Measurements from ENCODE around the gene VIPR1.

VIPR1 gene, protein sequence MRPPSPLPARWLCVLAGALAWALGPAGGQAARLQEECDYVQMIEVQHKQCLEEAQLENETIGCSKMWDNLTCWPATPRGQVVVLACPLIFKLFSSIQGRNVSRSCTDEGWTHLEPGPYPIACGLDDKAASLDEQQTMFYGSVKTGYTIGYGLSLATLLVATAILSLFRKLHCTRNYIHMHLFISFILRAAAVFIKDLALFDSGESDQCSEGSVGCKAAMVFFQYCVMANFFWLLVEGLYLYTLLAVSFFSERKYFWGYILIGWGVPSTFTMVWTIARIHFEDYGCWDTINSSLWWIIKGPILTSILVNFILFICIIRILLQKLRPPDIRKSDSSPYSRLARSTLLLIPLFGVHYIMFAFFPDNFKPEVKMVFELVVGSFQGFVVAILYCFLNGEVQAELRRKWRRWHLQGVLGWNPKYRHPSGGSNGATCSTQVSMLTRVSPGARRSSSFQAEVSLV

DNA sequence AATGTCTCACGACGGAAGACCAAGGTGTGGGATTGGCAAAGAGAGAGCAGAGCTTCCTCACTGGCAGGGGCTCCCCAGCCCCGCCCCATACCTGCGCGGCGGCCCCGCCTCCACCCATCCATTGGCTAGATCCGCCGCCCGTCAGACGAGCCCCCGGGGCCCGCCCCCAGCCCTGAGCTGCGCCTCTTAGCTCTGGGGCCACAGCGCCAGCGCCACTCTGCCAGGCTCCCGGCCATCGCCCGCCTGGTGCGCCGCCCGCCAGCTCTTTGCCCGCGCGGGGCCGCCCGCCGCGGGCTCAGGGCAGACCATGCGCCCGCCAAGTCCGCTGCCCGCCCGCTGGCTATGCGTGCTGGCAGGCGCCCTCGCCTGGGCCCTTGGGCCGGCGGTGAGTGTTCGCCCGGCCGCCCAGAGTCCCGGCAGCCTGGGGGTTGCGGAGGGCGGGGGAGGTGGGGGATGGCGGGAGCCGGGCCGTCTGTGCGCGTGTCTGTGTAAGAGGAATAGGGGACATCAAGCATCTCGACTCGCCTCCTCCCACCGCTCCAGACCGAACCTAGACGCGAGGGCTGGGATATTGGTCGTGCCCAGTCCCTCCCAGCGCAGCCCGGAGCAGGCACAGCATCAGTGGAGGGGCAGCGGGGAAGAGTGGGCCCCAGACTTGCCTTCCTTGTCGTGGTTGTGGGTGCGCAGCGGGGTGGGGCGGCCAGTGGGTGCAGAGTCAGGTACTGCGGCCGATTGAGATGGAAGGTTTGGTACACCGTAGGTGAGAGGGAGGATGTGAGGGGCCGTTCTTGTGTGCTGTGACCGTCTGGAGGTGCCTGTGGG is at the start of gene VIPR1:
Gene VIPR1 (plus strand): TSS at position 215 of the 822 bp plus-strand sequence. CDS start 93 bp downstream, at position 308.
- no peaks in the 10 kb centered on the region for H3K36me3 Mint-ChIP-seq (ENCODE audit: low read depth)
- peaks cover 31% of the 10 kb centered on the region for H3K27me3 Mint-ChIP-seq
- H3K27ac Mint-ChIP-seq = peak within 1 kb of the TSS; percentile 40
- H3K9me3 Mint-ChIP-seq = no peaks in the 10 kb centered on the region
- H3K4me3 Mint-ChIP-seq = peak within 1 kb of the TSS; percentile 91
- peaks cover 39% of the 10 kb centered on the region for H3K4me1 Mint-ChIP-seq (ENCODE audit: low read depth)

DNA sequence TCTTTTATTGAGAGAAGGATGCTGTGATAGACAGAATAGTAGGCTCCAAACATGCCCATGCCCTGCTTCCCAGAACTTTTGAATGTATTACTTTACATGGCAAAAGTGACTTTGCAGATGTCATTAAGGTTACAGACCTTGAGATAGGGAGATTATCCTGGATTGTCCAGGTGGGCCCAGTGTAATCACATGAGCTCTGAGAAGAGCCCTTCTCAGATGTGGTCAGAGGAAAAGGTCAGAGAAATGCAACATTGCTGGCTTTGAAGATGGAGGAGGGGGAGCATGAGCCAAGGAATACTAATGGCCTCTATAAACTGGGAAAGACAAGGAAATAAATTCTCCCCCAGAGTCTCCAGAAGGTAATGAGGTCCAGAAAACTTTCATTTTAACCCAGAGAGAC is 46.2 kb upstream of the VIPR1 start:
- peaks cover 10% of the 10 kb centered on the region for H3K27me3 Mint-ChIP-seq
- H3K4me1 Mint-ChIP-seq (ENCODE audit: low read depth) = no peaks in the 10 kb centered on the region
- no peak overlapping the region for H3K4me3 Mint-ChIP-seq
- no peaks in the 10 kb centered on the region for H3K36me3 Mint-ChIP-seq (ENCODE audit: low read depth)
- no peaks in the 10 kb centered on the region for H3K9me3 Mint-ChIP-seq
- no peak overlapping the region for H3K27ac Mint-ChIP-seq

DNA sequence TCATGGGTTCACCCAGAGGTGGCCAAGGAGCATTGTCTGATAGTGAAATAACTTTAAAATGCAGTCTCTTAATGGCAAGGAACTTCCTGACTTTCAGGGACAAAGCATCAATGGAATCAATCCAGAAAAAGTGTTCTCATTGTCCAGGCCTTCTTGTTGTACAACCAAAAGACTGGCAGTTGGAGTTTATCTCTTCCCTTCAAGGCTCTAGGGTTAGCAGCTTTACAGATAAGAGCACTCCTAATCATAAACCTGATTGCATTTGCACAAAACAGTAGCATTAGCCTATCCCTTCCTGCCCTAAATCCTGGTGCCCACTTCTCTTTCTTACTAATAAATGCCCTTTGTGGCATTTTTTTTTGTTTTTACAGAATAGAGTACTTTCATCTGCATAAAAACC is 43.3 kb upstream of the VIPR1 start:
- H3K4me3 Mint-ChIP-seq = no peak overlapping the region
- no peaks in the 10 kb centered on the region for H3K4me1 Mint-ChIP-seq (ENCODE audit: low read depth)
- H3K27ac Mint-ChIP-seq = no peak overlapping the region
- no peaks in the 10 kb centered on the region for H3K9me3 Mint-ChIP-seq
- H3K27me3 Mint-ChIP-seq = peaks cover 10% of the 10 kb centered on the region
- no peaks in the 10 kb centered on the region for H3K36me3 Mint-ChIP-seq (ENCODE audit: low read depth)

DNA sequence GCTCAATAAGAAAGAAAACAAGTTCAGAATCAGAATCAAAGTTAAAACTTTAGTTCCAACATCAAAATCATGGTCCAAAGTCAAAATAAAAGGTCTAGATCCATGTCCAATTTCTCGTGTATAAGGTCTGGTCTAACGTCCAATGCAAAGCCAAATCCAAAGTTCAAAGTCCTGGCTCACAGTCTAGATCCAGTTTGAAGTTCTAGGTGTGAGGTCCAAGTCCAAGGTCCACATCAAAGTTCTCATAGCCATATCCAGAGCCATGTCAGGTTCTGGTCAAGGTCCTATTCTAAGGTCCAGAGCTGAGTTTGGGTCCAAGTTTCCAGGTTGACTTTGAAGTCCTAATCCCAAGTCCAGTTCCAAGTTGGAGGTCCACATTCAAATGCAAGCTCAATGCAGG is 40.7 kb upstream of the VIPR1 start:
- H3K36me3 Mint-ChIP-seq (ENCODE audit: low read depth) = no peaks in the 10 kb centered on the region
- peaks cover 2% of the 10 kb centered on the region for H3K27me3 Mint-ChIP-seq
- no peak overlapping the region for H3K27ac Mint-ChIP-seq
- H3K4me3 Mint-ChIP-seq = no peak overlapping the region
- H3K9me3 Mint-ChIP-seq = peaks cover 3% of the 10 kb centered on the region
- H3K4me1 Mint-ChIP-seq (ENCODE audit: low read depth) = no peaks in the 10 kb centered on the region

DNA sequence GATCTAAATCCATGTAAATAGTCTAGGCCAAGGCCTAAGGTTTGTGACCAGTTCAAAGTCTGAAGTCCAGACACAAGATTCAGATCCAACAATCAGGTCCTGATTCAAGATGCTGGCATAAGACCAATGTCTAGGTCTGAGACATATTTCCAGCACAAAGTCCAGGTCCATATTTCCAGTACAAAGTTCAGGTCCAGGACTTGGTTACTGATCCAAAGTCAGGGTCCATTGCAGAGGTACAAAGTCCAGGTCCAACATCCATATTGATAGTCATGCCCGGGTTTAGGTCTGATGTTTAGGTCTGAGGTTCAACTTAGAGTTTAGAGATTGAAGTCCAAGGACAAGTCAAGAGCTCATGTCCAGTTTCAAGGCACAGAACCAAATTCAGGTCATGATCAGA is 39.4 kb upstream of the VIPR1 start:
- Mint-ChIP-seq H3K4me3 (no peak overlapping the region), H3K27ac (no peak overlapping the region), H3K4me1 (ENCODE audit: low read depth) (no peaks in the 10 kb centered on the region), H3K36me3 (ENCODE audit: low read depth) (no peaks in the 10 kb centered on the region), H3K9me3 (peaks cover 3% of the 10 kb centered on the region), H3K27me3 (no peaks in the 10 kb centered on the region)

DNA sequence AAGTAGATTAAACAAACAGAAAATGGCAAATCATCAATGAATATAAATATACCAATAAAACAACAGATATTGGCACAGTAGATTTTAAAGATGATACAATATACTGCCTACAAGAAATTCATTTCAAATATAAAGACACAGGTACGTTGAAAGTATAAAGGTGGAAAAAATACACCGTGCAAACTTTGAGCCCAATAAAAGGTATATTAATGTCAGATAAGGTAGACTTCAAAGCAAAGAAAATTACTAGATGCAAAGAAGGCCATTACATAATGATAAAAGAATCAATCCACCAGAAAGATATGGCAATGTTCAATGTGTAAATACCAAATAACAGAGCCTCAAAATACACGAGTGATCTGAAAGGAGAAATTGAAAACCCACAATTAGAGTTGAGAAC is 34.3 kb upstream of the VIPR1 start:
- H3K27me3 Mint-ChIP-seq = peaks cover 3% of the 10 kb centered on the region
- H3K36me3 Mint-ChIP-seq (ENCODE audit: low read depth) = no peaks in the 10 kb centered on the region
- H3K9me3 Mint-ChIP-seq = peaks cover 3% of the 10 kb centered on the region
- H3K27ac Mint-ChIP-seq = no peak overlapping the region
- no peak overlapping the region for H3K4me3 Mint-ChIP-seq
- no peaks in the 10 kb centered on the region for H3K4me1 Mint-ChIP-seq (ENCODE audit: low read depth)

DNA sequence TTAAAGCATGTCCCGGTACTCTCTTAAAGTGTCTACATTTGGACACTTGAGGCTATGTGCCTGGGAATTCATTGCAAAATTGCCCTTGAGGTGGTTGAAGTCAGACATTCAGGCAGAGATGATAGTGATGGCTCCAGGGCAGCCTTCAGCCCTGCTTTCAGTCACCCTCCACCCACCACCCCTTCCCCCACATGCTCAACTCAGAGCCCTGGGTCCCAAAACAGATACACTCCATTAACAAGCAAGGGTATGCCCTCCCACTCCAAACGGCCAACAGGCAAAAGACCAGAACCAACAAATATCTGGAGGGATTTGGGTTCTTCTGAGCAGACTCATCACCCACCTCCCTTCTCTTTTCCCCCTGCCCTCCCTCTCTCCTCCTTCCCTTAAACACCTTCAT is 29.9 kb upstream of the VIPR1 start:
- Mint-ChIP-seq H3K4me3 (no peak overlapping the region), H3K9me3 (no peaks in the 10 kb centered on the region), H3K36me3 (ENCODE audit: low read depth) (no peaks in the 10 kb centered on the region), H3K27ac (no peak overlapping the region), H3K4me1 (ENCODE audit: low read depth) (no peaks in the 10 kb centered on the region), H3K27me3 (peaks cover 7% of the 10 kb centered on the region)

DNA sequence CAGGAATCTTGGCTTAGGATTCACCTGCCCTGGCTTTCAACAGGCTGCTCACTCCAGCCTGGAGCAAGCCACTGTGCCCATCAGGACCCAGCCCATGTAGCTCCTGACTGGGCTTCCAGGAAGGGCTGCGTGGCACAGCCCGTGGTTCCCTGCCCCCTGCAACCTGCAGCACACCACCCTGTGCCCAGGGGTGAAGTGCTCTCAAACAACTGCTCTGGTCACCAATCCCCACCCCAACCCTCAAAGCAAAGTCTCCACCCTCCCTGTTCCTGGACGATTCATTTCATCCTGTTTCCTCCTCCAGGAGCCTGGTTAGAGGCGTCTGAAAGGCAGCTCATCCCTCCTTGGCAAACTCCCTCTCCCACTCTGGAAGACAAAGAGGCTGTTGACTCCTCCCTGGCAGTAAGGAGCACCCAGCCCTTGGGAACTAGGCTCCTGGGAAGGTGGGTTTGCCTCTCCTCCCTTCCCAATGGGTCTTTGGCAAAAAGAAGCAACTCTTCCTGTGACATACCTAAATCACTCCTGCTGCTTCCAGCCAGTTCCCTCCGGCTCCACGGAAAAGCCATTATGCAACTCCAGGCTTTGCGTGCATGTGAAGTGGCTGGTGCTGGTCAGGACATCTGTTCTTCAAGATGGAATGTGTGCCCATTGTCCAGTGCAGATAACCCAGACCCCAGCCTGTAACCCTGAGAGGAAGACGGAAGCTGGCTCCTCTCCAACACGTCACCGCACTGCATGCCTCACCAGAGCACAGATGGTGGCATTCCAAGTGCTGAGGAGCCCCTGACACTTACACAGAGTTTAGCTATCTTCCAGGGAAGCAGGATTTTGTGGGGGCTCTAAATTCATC is 29.1 kb upstream of the VIPR1 start:
- H3K27me3 Mint-ChIP-seq = peaks cover 7% of the 10 kb centered on the region
- H3K4me3 Mint-ChIP-seq = no peak overlapping the region
- no peaks in the 10 kb centered on the region for H3K36me3 Mint-ChIP-seq (ENCODE audit: low read depth)
- H3K27ac Mint-ChIP-seq = no peak overlapping the region
- H3K4me1 Mint-ChIP-seq (ENCODE audit: low read depth) = no peaks in the 10 kb centered on the region
- H3K9me3 Mint-ChIP-seq = no peaks in the 10 kb centered on the region

DNA sequence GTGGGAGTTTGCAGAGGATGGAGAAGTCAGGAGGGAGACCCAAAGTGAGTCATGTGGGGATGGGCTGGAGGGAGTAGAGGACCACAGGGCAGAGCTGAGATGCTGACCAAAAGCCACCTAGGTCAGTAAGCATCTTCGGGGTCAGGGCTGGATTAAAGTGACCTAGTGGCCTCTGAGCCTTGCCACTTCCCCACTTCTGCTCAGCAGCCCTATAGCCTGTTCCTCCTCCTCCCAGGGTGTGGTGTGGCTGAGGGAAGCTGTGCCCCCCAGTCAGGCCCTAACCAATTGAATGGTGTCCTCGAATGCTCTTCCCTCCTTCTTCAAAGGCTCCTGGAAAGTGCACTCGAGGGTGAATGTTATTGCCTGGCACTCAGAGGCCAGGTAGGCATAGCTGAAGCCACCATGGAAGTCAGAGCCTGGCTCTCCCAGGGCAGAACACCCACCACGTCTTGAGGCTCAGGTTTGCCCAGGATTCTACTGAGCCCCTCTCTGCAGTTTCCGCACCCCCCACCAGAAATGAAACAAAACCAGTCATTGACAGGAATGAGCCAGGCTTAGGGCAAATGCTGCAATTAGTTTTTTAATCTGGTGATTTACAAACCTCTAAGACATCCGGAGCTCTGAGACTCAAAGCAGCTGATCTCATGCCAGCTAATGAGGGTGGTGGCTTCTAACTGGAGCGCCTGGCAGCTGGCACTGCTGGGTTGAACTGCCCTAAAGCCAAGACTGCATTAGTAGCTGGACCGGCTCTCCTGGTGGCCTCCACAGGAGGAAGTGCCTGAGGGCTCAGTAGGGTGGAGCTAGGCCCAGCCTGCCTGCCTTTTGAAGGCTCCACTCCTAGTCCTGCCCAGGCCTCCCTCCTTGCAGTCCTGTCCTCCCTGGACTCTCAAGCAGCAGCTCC is 26.0 kb upstream of the VIPR1 start:
- Mint-ChIP-seq H3K27me3 (peaks cover 19% of the 10 kb centered on the region), H3K9me3 (peaks cover 19% of the 10 kb centered on the region), H3K27ac (no peak overlapping the region)

DNA sequence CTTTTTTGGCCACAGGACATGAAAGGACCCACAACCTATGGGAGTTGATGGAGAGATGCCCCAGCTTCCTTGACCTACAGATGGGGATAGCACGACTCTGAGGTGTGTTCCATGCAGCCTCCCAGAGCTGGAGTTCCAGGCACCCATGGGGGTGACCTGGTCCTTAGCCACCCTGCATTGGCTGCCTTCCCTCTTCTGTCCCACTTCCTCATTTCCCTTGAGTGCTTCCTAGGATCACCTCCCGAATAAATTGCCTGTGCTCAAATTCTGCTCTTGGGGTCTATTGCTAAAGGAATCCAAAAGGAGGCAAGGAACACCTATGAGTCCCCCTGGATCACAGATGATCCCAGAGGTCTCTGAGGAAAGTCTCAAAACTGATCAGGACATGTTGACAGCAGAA is 24.7 kb upstream of the VIPR1 start:
- Mint-ChIP-seq H3K27ac (no peak overlapping the region), H3K9me3 (peaks cover 28% of the 10 kb centered on the region), H3K4me3 (no peak overlapping the region), H3K27me3 (peaks cover 24% of the 10 kb centered on the region), H3K36me3 (ENCODE audit: low read depth) (peaks cover 10% of the 10 kb centered on the region), H3K4me1 (ENCODE audit: low read depth) (no peaks in the 10 kb centered on the region)

More for the DNA sequence above, 26.0 kb upstream of the VIPR1 start:
- no peaks in the 10 kb centered on the region for H3K4me1 Mint-ChIP-seq (ENCODE audit: low read depth)
- no peak overlapping the region for H3K4me3 Mint-ChIP-seq
- peaks cover 8% of the 10 kb centered on the region for H3K36me3 Mint-ChIP-seq (ENCODE audit: low read depth)

DNA sequence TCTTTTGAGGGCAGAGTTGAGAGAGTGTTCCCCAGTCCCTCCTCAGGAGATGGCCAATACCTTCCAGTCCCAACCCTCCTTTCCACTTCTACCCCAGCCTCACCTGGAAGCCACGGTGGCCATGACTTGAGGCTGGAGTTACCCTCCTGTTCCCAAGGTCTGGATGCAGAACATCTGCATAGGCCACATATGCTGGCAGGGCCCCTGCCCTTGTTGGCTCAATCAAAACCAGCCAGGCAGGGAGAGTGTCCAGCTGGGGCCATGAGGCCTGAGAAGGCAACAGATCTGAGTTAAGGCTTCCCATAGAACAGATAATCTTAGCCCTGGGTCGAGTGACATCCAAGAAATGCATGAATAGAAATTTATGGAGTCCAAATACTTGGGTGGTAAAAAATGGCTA is 23.6 kb upstream of the VIPR1 start:
- peaks cover 10% of the 10 kb centered on the region for H3K36me3 Mint-ChIP-seq (ENCODE audit: low read depth)
- peaks cover 20% of the 10 kb centered on the region for H3K27me3 Mint-ChIP-seq
- H3K4me3 Mint-ChIP-seq = no peak overlapping the region
- no peaks in the 10 kb centered on the region for H3K4me1 Mint-ChIP-seq (ENCODE audit: low read depth)
- peaks cover 28% of the 10 kb centered on the region for H3K9me3 Mint-ChIP-seq
- no peak overlapping the region for H3K27ac Mint-ChIP-seq

DNA sequence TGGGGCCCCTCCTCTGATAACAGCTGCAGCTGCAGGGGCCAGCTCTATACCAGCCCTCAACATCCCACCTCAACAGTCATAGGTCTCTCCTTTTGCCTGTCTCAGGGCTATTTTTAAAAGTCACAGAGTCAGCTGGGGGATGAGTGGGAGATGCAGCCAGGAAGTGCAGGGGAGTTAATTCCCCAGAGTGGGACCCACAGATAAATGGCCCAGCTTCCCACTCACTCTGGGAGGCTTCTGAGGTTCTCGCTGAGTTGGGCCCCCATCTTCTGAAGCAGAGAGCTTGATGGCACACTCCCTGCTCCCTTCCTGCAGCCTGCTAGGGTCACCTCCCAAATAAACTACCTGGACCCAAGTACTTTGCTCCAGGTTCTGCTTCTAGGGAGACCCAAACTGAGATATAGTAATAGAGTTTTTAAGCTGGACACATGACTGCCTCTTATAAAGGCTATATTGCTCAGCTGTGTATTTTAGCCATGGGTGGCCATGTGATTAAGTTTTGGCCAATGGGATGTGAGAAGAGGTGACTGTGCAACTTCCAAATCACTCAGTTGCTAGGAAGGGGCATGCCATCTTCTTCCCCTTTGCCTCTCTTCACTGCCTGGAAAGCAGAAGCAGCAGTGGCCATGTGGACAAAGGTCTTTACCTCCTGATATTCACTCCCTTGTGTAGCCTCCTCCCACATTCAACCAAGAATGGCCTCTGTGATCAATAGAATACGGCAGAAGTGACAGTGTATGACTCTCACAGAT is 15.5 kb upstream of the VIPR1 start:
- H3K27ac Mint-ChIP-seq = no peak overlapping the region
- H3K27me3 Mint-ChIP-seq = peaks cover 8% of the 10 kb centered on the region
- H3K9me3 Mint-ChIP-seq = peaks cover 5% of the 10 kb centered on the region
- H3K4me1 Mint-ChIP-seq (ENCODE audit: low read depth) = peaks cover 12% of the 10 kb centered on the region
- no peaks in the 10 kb centered on the region for H3K36me3 Mint-ChIP-seq (ENCODE audit: low read depth)
- no peak overlapping the region for H3K4me3 Mint-ChIP-seq

DNA sequence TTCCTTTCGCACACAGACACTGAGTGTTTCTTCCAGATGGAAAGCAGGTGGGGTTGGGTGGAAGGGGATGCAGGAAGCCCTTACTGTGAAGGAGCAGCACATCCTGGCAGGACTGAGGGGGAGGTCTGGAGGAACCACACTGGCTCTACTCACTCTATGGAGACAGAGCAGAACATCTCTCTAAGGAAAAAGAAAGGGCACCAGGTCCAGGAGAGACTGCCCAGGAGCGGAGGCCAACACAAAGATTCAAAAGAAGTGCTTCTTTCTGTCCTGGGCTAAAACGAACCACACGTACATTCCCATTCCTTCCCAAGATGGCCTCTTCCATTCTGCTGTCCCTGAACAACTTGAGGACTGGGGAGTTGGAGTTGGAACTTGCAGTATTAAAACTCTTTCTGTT is 13.8 kb upstream of the VIPR1 start:
- H3K27ac Mint-ChIP-seq = no peak overlapping the region
- H3K27me3 Mint-ChIP-seq = peaks cover 3% of the 10 kb centered on the region
- H3K4me3 Mint-ChIP-seq = no peak overlapping the region
- H3K4me1 Mint-ChIP-seq (ENCODE audit: low read depth) = peaks cover 12% of the 10 kb centered on the region
- H3K36me3 Mint-ChIP-seq (ENCODE audit: low read depth) = no peaks in the 10 kb centered on the region
- H3K9me3 Mint-ChIP-seq = no peaks in the 10 kb centered on the region
